ENCODE measurements around the gene MRPL54.

DNA sequence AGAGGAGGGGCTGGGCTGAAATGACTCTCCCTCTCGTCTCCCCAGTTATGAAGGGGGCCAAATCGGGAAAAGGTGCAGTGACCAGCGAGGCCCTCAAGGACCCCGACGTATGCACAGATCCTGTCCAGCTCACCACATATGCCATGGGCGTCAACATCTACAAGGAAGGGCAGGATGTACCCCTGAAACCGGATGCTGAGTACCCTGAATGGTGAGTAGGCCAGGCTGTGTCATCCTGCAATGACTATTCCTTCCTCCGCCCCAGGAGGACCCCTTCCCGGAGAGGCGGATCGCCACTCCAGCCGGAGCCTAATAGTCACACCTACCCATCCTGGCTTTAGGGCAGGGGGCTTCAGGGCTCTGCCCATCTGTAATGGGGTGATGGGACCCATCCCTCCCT lies 2.6 kb downstream of the MRPL54 start:
- no peak for TF ChIP-seq SNAI2 (CRISPR knock-in tag; IDR thresholded peaks at IDR 0.05)
- no peak for TF ChIP-seq ZNF565 (CRISPR knock-in tag; conservative IDR thresholded peaks at IDR 0.05; ENCODE audit: low read depth)
- no peak for TF ChIP-seq ZNF70 (CRISPR knock-in tag; IDR thresholded peaks at IDR 0.05)
